Stromal cell of bone marrow (primary cell): ENCODE results near the gene CFAP74.

Source experiments
- DNase-seq: peaks from one replicate; pipeline ENCODE4 v3.0.0-alpha.2; 2012; ENCODE audit warnings: low read depth

The CFAP74 gene

GRCh38 chr1:2003541-2004131 is at the start of gene CFAP74:
CFAP74 (minus strand) TSS chr1:2003786; CDS start chr1:1990956, 12,830 bp downstream.
- DNase-seq = no peak

GRCh38 chr1:2053217-2053616 is 49.6 kb upstream of the CFAP74 start:
- no peak for DNase-seq

- no peak for DNase-seq
Measured at GRCh38 chr1:2052756-2053155, 49.2 kb upstream of the CFAP74 start.

- no peak for DNase-seq
Measured at GRCh38 chr1:2052054-2052679, 48.6 kb upstream of the CFAP74 start.

GRCh38 chr1:2050793-2051682 is 47.5 kb upstream of the CFAP74 start:
- no peak for DNase-seq

- DNase-seq = no peak
Measured at GRCh38 chr1:2050461-2050792, 46.8 kb upstream of the CFAP74 start.

- no peak for DNase-seq
Measured at GRCh38 chr1:2049718-2050431, 46.3 kb upstream of the CFAP74 start, which contains the start of gene PRKCZ. PRKCZ (plus strand) TSS chr1:2050411; CDS start chr1:2050631, 220 bp downstream.

GRCh38 chr1:2049225-2049717 is 45.7 kb upstream of the CFAP74 start:
- DNase-seq = no peak

GRCh38 chr1:2047749-2048729 is 44.5 kb upstream of the CFAP74 start:
- DNase-seq = no peak

- no peak for DNase-seq
Measured at GRCh38 chr1:2046953-2047748, 43.6 kb upstream of the CFAP74 start.

GRCh38 chr1:2046174-2046917 is 42.8 kb upstream of the CFAP74 start:
- no peak for DNase-seq

- peak; percentile 19 for DNase-seq
Measured at GRCh38 chr1:2045468-2046173, 42.0 kb upstream of the CFAP74 start.

- no peak for DNase-seq
Measured at GRCh38 chr1:2044510-2045319, 41.1 kb upstream of the CFAP74 start.

- no peak for DNase-seq
Measured at GRCh38 chr1:2043886-2044285, 40.3 kb upstream of the CFAP74 start.

GRCh38 chr1:2042830-2043773 is 39.5 kb upstream of the CFAP74 start:
- no peak for DNase-seq

GRCh38 chr1:2041887-2042286 is 38.3 kb upstream of the CFAP74 start:
- DNase-seq = no peak

- DNase-seq = no peak
Measured at GRCh38 chr1:2041305-2041704, 37.7 kb upstream of the CFAP74 start.
